HG02610 (cell line): ENCODE data around the gene OR10H3.
"Not testable (repeated sequence)": the region's sequence is repeated elsewhere in the genome, so short reads cannot be mapped to it uniquely, and the experiment has no call there.

Experiments
- ATAC-seq: cut with Tn5 transposase; IDR thresholded peaks from one replicate; pipeline ENCODE4 v1.9.1; 2021; ENCODE audit warnings: mild to moderate bottlenecking, moderate library complexity; ENCODE audit not compliant: unreplicated experiment

OR10H3 gene, protein sequence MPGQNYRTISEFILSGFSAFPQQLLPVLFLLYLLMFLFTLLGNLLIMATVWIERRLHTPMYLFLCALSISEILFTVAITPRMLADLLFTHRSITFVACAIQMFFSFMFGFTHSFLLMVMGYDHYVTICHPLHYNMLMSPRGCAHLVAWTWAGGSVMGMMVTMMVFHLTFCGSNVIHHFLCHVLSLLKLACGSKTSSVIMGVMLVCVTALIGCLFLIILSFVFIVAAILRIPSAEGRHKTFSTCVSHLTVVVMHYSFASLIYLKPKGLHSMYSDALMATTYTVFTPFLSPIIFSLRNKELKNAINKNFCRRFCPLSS

DNA sequence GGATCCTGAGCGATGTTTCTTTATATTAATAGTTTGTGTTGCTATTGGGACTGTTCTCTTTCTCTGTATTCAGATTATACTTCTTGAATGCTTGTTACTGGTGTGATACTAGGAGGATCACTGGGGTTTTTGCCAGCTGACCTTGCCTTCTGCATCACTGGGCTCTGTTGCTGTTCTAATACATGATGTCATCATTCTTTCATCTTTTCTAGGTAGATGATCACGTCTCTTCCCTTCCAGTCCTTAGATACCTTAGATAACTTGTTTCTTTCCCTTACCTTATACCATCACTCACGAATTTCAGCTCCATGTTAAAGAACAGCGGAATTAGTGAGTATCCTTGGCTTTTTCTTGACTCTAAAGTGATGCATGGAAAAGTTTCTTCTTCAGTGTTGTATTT is at the start of gene OR10H3:
OR10H3 (plus strand) TSS at position 264 of the 400 bp plus-strand sequence. CDS start 3,408 bp downstream, outside the sequence.
- no peak for ATAC-seq

DNA sequence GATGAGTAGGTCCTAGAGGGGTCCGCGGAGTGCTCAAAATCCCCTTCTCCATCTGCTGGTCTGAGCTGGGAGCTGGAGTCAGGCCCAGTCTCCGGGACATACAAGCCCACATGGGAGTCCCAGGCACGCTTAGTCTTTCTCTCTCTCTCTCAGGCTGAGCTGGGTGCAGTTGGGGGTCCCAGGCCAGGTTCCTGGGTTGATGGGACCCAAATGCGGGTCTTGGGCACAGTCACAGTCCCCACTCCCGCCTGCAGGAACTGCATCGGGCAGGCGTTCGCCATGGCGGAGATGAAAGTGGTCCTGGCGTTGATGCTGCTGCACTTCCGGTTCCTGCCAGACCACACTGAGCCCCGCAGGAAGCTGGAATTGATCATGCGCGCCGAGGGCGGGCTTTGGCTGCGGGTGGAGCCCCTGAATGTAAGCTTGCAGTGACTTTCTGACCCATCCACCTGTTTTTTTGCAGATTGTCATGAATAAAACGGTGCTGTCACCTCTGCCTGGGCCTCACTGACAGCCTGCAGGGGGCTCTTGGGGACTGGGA is 41.1 kb upstream of the OR10H3 start:
- ATAC-seq = no peak

DNA sequence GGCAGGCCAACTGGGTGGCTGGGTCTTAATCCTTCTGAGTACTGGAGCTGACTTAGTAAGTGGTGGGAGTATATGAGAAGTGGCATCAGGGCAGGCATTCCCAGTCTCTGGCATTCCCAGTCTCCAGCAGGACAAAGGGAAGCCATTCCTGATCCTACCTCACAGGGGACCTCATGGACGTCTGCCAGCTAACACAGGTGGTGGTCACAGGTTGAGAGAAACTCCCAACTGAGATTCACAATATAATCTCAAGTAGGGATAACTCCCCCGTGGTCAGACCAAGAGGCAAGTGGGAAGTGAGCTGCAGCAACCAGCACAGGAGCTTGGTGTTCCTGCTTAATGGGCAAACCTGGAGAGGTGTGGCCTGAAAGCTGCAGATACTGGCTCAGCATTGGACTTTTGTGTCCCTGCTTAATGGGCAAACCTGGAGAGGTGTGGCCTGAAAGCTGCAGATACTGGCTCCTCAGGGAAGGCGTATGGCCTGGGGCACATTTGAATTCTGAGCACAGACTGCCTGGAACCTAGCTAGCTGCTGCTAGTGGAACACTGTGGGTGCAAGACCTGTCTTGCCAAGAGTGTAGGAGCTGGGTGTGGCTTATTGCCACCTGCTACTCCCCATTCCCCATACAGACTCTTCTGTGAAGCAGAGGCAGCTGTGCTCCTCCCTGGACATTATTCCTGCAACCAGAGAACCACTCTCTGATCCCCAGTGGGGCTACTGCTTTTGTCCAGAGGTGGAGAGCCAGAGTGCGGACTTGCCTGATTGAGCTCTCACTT is 35.8 kb upstream of the OR10H3 start:
- no peak for ATAC-seq

DNA sequence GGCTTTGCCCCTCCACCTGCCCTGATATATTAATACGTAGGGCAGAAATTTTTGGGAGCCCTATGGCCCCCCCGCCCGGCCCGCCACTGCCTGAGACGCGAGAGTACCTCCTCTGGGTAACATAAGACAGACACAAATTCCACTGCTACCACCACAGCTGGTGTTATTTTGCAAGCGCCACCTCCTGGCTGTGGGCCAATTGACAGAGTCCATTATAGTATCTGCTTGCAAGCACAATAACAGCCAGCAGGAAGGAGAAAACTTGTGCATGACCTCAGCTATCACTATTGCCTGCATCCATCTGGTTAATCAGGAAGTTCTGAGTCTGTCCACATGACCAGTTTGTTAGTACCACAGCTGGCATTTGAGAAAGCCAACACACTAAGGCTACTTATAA is 35.3 kb upstream of the OR10H3 start:
- no peak for ATAC-seq

DNA sequence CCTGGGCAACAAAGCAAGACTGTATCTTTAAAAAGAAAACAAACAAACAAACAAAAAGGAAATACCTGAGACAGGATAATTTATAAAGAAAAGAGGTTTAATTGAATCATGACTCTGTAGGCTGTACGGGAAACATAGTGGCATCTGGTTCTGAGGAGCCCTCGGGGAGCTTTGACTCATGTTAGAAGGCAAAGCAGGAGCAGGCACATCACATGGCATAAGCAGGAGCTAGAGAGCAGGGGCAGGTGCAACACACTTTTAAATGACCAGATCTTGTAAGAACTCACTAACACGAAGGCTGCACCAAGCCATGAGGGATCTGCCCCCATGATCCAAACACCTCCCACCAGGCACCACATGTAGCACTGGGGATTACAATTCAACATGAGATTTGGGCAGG is 23.1 kb upstream of the OR10H3 start:
- ATAC-seq = no peak

DNA sequence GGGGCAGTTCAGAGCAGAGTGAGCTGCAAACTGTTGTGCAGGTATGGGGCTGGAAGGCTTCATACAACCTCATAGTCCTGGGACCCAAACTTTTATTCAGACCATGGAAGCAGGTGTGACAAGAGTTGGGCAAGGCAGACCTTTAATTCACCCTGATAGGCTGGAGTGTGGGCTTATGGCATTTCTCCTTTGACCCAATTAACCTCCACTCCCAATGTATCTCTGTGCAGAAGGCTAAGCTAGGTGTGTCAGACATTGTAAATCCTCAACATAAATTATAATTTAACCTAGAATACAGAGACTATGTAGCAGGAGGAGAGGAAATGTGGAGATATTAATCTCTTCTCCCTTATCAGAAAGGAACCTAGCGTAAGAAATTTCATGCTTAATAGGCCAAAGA is 22.1 kb upstream of the OR10H3 start:
- no peak for ATAC-seq

DNA sequence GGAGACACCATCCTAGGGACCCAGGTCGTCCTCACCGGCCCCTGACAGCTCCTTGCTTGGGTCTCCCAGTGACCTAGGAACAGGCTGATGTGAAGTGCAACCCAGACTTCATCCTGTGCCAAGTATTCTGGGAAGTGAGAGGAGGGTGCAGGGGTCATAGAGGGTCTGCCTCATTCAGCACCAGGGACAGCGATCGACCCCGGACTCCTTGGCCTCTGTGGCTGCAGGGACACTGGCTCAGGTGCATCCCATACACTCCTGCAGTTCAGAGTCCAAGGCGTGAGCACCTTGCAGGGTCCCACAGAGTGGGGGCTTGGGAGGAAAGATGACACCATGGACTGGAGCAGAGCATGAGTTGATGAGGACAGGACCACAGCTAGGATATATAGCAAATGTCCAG is 20.0 kb upstream of the OR10H3 start:
- no peak for ATAC-seq

DNA sequence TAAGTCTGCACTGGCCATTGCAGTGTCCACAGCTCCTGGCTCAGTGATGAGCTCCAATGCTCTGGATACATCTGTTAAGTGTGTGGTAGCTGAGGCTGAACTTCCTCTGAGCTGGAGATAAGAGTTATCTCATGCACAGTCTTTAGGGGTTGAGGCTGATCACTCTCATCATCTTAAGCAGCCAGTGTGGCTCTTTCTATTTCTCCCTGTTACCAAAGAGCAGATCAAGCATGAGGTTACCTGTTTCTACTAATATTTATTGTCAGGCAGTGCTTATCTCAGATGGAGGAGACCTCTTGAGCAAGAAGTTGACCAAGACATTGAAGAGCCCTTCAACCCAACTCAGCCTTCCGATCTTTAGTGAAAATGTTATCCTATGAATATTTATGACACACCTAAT is 16.5 kb upstream of the OR10H3 start:
- no peak for ATAC-seq

DNA sequence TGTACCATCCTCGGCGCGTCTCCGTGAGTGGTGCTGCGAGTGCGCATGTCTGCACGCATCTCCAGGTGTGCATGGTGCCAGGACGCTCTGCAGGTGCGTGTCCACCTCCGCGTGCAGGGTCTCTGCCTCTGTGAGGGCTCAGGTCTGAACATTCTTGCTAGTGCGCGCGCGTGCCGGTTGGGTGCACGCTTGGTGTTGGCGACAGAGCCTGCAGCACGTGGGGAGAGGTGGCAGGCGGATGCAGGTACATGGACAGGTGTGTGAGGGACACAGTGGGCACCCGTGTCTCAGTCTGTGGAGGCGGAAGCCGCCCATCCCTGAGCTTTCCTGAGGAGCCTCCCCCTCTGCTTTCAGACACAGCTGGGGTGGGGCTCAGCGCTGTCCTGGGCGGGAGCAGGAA is 14.8 kb upstream of the OR10H3 start:
- ATAC-seq = no peak

DNA sequence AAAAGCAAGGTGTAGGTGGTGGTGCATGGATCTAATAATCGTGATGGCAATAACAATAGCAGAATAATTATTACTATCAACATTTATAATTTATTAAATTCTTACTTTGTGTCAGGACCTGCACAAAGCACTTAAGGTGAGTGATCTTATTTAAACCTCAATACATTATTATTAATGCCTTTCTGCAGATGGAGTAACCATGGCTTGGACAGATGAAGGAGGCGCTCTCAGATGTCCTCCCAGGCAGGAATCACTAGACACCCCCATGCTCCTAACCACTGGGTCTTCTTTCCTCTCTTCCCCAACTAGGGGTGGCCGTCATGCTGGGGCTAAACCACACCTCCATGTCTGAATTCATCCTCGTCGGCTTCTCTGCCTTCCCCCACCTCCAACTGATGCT is 10.1 kb upstream of the OR10H3 start, which contains the start of gene OR10H2:
OR10H2 (plus strand) TSS at position 301 of the 400 bp plus-strand sequence; CDS start at position 321, 20 bp downstream.
- no peak for ATAC-seq

DNA sequence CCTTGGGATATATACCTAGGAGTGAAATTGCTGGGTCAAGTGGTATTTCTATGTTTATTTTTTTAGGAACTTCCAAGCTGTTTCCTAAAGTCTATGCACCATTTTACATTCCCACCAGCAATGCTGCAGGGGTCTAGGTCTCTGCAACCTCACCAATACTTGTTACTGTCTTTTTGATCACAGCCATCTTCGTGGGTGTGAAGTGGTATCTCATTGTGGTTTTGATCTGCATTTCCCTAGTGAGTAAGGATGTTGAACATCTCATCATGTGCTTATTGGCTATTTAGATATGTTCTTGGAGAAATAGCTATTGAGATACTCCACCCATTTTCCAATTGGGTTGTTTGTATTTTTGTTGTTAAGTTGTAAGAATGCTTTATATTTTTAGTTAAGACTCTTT is 7.2 kb upstream of the OR10H3 start:
- no peak for ATAC-seq

DNA sequence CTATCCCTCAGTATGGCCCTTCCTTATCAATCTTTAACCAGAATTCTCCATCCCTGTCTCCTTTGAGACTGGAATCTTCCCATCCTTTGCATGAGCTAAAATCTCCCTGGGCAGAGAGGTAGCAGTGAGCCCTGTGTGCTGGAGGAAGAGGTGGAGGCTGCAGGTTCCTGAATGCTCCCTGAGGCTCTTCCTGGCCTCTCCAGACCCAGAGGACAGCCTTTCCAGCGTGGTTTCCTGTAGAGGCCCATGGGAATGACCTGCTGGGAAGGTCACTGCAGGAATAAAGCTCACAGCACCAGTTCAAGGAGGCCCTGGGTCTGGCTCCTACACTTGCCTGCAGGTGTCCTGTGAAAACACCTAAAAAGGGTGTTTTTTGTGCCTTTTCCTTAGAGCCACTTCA is 5.4 kb upstream of the OR10H3 start:
- ATAC-seq = no peak

DNA sequence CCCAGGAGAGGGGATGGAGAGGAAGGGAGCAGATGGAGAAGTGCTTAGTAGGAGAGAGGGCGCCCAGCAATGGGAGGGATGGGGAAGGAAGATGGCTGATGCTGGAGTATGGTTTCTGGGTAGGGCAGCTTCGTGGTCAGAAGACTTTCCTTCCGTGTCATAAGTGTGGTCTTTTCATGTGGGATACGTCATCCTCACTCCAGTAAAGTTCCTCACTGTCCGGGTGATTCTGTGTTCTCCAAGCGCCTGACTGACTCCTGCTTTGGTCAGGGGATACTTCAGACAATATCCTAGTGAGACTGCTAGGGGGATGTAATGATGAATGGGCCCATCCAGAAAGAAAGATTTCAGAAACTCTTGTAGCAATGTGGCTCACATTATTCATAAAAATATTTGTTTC is 3.9 kb upstream of the OR10H3 start:
- ATAC-seq = no peak

DNA sequence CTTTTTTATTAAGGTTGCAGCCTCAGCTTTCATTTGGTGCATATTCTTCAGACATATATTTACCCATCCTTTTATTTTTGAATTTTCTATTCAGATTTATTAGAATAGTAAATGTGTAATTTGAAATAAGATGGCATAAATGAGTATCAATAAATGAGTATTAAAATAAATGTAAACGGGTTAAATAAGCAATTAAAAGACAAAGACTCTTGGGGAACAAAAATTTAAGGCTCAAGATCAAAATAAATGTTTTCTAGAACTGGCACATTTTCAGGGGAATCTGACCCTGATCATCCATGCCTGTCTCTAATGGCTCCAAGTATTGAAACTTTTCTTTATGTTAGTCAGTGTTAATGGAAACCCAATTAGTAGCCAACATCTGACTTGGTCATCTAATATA is 3.0 kb downstream of the OR10H3 start:
- ATAC-seq = no peak

DNA sequence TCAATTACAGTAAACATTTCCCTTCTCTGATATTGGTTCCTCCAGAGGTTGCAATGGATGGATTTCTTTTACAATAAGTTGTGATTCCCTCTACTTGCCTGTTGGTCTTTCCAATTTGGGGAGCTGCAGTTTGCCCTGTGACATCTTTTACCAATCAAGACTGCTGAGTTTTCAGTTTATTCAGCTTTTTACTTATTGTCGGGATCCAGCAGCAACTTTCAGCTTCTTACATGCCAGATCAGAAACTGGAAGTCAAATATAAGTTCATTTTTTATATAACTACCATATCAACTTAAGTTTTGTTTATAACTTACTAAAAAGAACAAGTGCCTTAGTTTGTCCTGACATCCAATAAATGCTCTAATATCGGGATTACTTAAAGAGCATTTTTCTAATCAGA is 10.5 kb downstream of the OR10H3 start:
- ATAC-seq = no peak

DNA sequence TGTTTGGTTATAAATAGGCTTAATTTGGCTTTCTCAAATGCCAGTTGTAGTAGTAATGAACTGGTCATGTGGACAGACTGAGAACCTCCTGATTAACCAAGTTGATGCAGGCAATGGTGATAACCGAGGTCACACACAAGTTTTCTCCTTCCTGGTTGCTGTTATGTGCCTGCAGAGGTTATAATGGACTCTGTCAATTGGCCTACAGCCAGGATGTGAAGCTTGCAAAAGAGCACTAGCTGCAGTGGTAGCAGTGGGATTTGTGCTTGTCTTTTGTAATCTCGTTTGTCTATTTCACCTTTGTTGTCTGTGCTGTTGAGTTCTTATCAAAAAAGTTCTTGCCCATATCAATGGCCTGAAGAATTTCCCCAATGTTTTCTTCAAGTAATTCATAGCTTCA is 20.6 kb downstream of the OR10H3 start:
- ATAC-seq = no peak

DNA sequence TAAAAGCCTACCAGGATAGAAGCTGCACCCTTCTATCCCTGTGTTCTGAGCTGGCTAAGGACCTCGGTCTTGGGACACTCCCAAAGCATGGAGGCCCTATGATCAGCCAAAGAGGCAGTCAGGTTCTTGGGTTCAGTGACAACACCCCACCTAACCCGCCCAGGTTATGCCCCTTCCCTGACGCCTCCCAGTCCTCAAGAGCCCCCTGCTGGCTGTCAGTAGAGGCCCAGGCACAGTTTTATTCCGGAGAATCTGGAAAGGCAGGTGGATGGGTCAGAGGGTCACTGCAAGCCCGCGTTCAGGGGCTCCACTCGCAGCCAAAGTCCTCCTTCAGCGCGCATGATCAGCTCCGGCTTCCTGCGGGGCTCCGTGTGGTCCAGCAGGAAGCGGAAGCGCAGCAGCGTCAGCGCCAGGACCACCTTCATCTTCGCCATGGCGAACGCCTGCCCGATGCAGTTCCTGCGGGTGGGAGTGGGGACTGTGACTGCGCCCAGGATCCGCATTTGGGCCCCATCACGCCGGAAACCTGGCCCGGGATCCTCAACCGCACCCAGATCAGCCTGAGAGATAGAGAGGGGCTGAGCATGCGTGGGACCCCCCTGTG is 22.3 kb downstream of the OR10H3 start:
- ATAC-seq = no peak

DNA sequence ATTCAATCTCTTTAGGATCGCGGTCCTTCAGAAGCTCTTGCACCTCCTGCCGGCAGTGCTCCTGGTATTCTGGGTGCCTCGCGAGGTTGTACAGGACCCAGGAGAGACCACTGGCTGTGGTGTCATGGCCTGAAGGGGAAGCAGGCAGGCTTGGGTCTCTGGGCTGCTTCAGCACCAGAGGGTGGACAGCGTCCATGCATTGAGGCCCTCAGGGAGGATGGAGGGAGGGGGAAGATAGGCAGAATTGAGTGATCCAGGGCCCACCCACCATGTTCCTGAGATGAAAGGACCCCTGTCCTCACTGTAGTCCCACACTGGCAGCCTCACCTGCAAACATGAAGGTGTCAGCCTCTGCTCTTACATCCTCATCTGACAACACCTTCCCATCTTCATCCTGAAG is 31.8 kb downstream of the OR10H3 start:
- ATAC-seq = no peak

DNA sequence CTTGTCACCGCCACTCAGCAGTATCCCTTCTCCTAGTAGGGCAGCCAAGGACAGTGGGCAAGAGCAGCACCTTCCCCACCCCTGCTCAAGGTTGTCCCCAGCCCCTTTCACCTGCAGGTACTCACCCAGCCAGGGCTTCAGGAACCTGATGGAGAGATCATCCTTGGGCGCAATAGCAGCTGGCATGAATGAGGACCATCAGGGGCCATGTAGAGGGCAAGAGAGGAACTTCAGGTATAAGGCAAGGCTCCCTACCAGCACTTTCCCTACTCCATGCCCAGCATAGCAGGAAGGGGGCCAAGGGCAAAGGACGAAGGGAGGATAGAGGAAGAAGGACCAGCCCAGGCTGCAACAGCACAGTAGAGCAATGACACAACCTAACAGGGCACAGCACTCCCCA is 36.4 kb downstream of the OR10H3 start:
- not testable (repeated sequence) for ATAC-seq

DNA sequence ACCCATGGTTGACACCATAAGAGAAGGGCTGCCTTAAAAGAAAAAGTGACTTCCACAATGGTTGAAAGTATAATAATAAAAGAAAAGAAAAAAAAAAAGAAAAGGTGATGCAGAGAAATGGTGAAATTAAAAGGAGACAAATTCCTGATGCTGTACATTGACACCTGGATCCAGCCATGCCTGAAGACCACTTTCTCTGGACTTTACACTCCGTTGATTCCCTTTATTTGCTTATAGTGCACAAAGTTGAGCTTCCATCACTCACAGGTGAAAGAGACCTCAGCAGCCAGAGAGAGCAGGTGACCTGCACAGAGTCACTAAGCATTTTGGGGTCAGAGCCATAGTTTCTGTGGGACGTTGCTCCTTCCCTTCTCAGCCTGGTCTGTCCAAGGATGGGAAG is 37.5 kb downstream of the OR10H3 start:
- ATAC-seq = no peak

DNA sequence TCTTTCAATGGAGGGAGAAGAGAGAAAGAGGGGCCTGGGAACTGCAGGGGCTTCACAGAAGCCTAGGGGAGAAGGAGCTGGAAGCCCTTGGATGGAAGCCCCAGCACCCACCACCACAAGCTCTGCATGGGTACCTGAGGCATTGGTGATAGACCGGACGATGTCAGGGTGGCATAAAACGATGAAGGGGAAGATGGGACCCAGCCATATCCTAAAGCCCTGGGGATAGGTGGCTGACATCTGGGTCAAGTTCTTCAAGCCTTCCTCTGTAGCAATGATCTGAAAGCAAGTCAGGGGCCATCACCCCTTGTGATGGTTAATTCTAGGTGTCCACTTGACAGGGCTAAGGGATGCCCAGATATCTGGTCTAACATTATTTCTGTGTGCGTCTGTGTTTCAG is 38.5 kb downstream of the OR10H3 start:
- no peak for ATAC-seq
